Esophagus muscularis mucosa (tissue), 4 donors: ENCODE data around the gene OR6C65. TPM values are rescaled to one million over a fixed set of nuclear protein-coding genes. Genes with fewer than 3 reads are reported as not detected.
"Not testable (repeated sequence)": the region's sequence is repeated elsewhere in the genome, so short reads cannot be mapped to it uniquely, and the experiment has no call there.

Source experiments
- DNase-seq: peaks from one replicate; pipeline ENCODE4 v3.0.0-alpha.2; 2017; ENCODE audit errors: extremely low spot score
- H3K27ac ChIP-seq, 4 donors: fragments of 200-600 bp; sonication (generic); replicated peaks in 1 of 4; 1 replicate in 3 of 4; 2 replicates in 1 of 4; pipeline ENCODE4 v1.5.1; 2016 to 2019; ENCODE audit warnings: mild to moderate bottlenecking in 1 of 4
- H3K27me3 ChIP-seq, 4 donors: fragments of 200-600 bp; sonication (generic); one replicate each; pipeline versions ENCODE4 v1.5.1 to v1.6.0; 2016 to 2019
- H3K36me3 ChIP-seq, 4 donors: fragments of 200-600 bp; sonication (generic); one replicate each; pipeline ENCODE4 v1.5.1; 2016 to 2019
- H3K4me1 ChIP-seq, 4 donors: fragments of 200-600 bp; sonication (generic); one replicate each; pipeline ENCODE4 v1.5.1; 2016 to 2019
- H3K4me3 ChIP-seq, 4 donors: fragments of 200-600 bp; sonication (generic); 1 replicate in 2 of 4; 2 replicates in 2 of 4; pipeline ENCODE4 v1.5.1; 2016 to 2019; ENCODE audit warnings: mild to moderate bottlenecking in 4 of 4, moderate library complexity in 1 of 4
- H3K9me3 ChIP-seq, 4 donors: fragments of 200-600 bp; sonication (generic); 1 replicate in 3 of 4; 2 replicates in 1 of 4; pipeline ENCODE4 v1.5.1; 2016 to 2019
- CTCF ChIP-seq, 3 experiments: fragments of 200-600 bp in 2 of 3; fragments of 450-650 bp in 1 of 3; sonication (generic) in 2 of 3; IDR thresholded peaks; one replicate each; pipeline ENCODE4 v1.5.1; 2017 to 2019; ENCODE audit warnings: antibody characterized with exemption in 3 of 3, mild to moderate bottlenecking in 2 of 3, moderate library complexity in 1 of 3
- EP300 ChIP-seq: sonication (generic); formaldehyde crosslinking; IDR thresholded peaks from one replicate; pipeline ENCODE4 v1.6.1; 2017; ENCODE audit warnings: antibody characterized with exemption
- POLR2A ChIP-seq: fragments of 450-650 bp; IDR thresholded peaks from one replicate; pipeline ENCODE4 v1.6.1; 2017; ENCODE audit warnings: antibody characterized with exemption, moderate library complexity, mild to moderate bottlenecking, low read depth
- POLR2AphosphoS5 ChIP-seq, 2 donors: sonication (generic); formaldehyde crosslinking; IDR thresholded peaks; one replicate each; pipeline ENCODE4 v1.6.1; 2017; ENCODE audit warnings: antibody characterized with exemption in 2 of 2
- WGBS: methylation state at CpG from one replicate; pipeline ENCODE4 v1.1.5; 2018; 5-methylcytosine and 5-hydroxymethylcytosine counted together
- intact Hi-C: fragments of 100-400 bp; cut with DNase I; formaldehyde crosslinking; loops from one replicate; pipeline ENCODE4 v1.15.1; 2023
- total RNA-seq, 4 donors: library from RNA; depleted of rRNA; stranded (reverse); fragments of >200 nt; gene quantifications; one replicate each; pipeline versions ENCODE4 v1.1.0 to v1.2.1, GENCODE V29; 2016

OR6C65 gene
- total RNA-seq = not detected

DNA sequence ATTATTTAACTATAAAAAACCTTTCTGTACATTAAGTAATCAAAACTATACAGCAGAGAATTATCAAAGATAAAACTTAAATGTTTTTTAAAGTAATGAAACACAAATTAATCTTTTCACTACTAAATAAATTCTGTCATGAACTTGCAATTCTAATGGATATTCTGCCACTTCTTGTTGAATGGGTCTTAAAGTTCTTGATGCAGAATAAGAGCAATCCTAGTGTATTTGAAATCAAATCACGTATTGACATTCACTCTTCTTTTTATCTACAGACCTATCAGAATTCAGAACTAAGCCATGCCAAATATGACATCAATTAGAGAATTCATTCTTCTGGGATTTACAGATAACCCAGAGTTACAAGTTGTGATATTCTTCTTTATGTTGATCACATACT is at the start of gene OR6C65:
TSS of gene OR6C65 (plus strand) at position 301 of the 400 bp plus-strand sequence. CDS start at position 301, 0 bp downstream.
- WGBS = 94% methylated on average over 1 of the region's 1 CpG
- H3K36me3 ChIP-seq = no peaks in the 10 kb centered on the region
- intact Hi-C loops = no loop called here
- H3K27me3 ChIP-seq = no peaks in the 10 kb centered on the region
- H3K27ac ChIP-seq = no peak within 1 kb of the TSS
- no peaks in the 10 kb centered on the region for H3K4me1 ChIP-seq
- no peaks in the 10 kb centered on the region for H3K9me3 ChIP-seq
- no peak within 1 kb of the TSS for H3K4me3 ChIP-seq
- TF ChIP-seq POLR2A (no peak), POLR2AphosphoS5 (IDR thresholded peaks at IDR 0.05) (no peak), CTCF (IDR thresholded peaks at IDR 0.05) (no peak), EP300 (no peak)
- DNase-seq = no peak

DNA sequence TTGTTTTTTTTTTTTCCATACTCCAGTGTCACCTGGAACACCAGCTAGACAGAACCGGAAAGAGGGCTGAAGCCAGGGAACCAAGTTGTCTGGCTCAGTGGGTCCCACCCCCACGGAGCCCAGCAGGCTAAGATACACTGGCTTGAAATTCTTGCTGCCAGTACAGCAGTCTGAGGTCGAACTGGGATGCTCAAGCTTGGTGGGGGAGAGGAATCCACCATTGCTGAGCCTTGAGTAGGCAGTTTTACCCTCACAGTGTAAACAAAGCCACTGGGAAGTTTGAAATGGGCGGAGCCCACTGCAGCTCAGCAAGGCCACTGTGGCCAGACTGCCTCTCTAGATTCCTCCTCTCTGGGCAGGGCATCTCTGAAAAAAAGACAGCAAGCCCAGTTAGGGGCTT is 45.0 kb upstream of the OR6C65 start:
- H3K4me1 ChIP-seq, intact Hi-C loops, H3K36me3 ChIP-seq, H3K9me3 ChIP-seq, H3K27me3 ChIP-seq, H3K27ac ChIP-seq, DNase-seq, H3K4me3 ChIP-seq: not testable (repeated sequence)
- 66% methylated on average over 4 of the region's 4 CpGs for WGBS

DNA sequence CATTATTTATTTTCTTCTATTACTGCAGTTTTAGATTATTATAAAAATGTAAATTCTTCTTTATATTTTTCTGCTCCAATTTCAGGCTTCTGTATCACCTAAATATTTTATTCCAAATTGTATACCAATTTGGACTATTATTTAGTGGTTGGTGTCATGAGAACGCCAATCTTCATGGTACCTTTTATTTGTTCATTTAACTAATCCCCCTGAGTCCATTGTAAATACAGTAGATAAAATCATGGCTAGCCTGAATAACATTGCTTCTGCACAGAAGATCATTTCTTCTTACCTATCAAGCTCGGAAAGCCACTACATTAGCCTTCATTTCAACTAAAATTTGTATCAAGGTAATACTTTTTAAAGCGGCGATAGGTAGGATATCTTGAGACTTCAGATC is 37.7 kb upstream of the OR6C65 start, which contains the start of gene OR6C75:
TSS of gene OR6C75 (plus strand) at position 301 of the 400 bp plus-strand sequence. CDS start 2,136 bp downstream, outside the sequence.
- Histone ChIP-seq H3K27me3 (no peaks in the 10 kb centered on the region), H3K4me3 (no peak within 1 kb of the TSS), H3K9me3 (no peaks in the 10 kb centered on the region), H3K36me3 (no peaks in the 10 kb centered on the region), H3K4me1 (no peaks in the 10 kb centered on the region), H3K27ac (no peak within 1 kb of the TSS)
- no peak for TF ChIP-seq EP300
- TF ChIP-seq POLR2AphosphoS5 (IDR thresholded peaks at IDR 0.05) = no peak
- TF ChIP-seq CTCF (IDR thresholded peaks at IDR 0.05) = no peak
- TF ChIP-seq POLR2A = no peak
- DNase-seq = no peak
- 90% methylated on average over 4 of the region's 4 CpGs for WGBS
- intact Hi-C loops = no loop called here

DNA sequence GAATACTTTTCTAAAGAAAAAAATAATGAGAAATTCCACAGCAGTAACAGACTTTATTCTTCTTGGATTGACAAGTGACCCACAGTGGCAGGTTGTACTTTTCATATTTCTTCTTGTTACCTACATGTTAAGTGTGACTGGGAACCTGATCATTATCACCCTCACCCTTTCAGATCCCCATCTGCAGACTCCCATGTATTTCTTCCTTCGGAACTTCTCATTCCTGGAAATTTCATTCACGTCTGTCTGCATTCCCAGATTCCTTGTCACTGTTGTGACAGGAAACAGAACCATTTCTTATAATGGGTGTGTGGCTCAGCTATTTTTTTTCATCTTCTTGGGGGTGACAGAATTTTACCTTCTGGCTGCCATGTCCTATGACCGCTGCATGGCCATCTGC is 35.2 kb upstream of the OR6C65 start:
- Histone ChIP-seq H3K27me3 (no peaks in the 10 kb centered on the region), H3K36me3 (no peaks in the 10 kb centered on the region), H3K27ac (no peak overlapping the region), H3K4me1 (no peaks in the 10 kb centered on the region), H3K9me3 (no peaks in the 10 kb centered on the region), H3K4me3 (no peak overlapping the region)
- no peak for TF ChIP-seq POLR2A
- TF ChIP-seq EP300 = no peak
- no peak for TF ChIP-seq POLR2AphosphoS5 (IDR thresholded peaks at IDR 0.05)
- TF ChIP-seq CTCF (IDR thresholded peaks at IDR 0.05) = no peak
- DNase-seq = no peak
- WGBS = 80% methylated on average over 3 of the region's 3 CpGs
- intact Hi-C loops = no loop called here

- Histone ChIP-seq H3K27ac (no peak overlapping the region), H3K36me3 (no peaks in the 10 kb centered on the region), H3K4me1 (no peaks in the 10 kb centered on the region), H3K9me3 (no peaks in the 10 kb centered on the region), H3K27me3 (no peaks in the 10 kb centered on the region), H3K4me3 (no peak overlapping the region)
- intact Hi-C loops = no loop called here
- 70% methylated on average over 4 of the region's 4 CpGs for WGBS
- TF ChIP-seq EP300 (no peak), POLR2A (no peak), POLR2AphosphoS5 (IDR thresholded peaks at IDR 0.05) (no peak), CTCF (IDR thresholded peaks at IDR 0.05) (no peak)
- DNase-seq = no peak
These were observed 27.8 kb upstream of the OR6C65 start for GRCh38 chr12:55372521-55372920.
